Epithelial cell of proximal tubule (primary cell): ENCODE results near the gene ATG4B. TPM values are rescaled to one million over a fixed set of nuclear protein-coding genes. Genes with fewer than 3 reads are reported as not detected.
A peak's percentile ranks its signal among the peaks of the same experiment; 100 is the strongest.

ENCODE experiments used
- DNase-seq: peaks from one replicate; pipeline ENCODE4 v3.0.0-alpha.2; 2011; ENCODE audit warnings: low read depth
- H3K4me3 ChIP-seq: 2 replicates; pipeline ENCODE4 v1.5.1; 2011; ENCODE audit warnings: low read depth, mild to moderate bottlenecking, low read length
- total RNA-seq: library from RNA; depleted of rRNA; stranded (reverse); fragments of >200 nt; gene quantifications from 2 replicates; pipeline ENCODE4 v1.2.3, GENCODE V29; 2015
- TF ChIP-seq, protein P1 (sequence below): conservative IDR thresholded peaks from 2 replicates; pipeline ENCODE4 v1.5.1; 2012; ENCODE audit warnings: low read depth, mild to moderate bottlenecking, low read length

ATG4B gene
- total RNA-seq, 1 donor from 2014 or later, result 72.5 TPM

- no peak for DNase-seq
- no peak overlapping the region for H3K4me3 ChIP-seq
- TF ChIP-seq, protein P1, sequence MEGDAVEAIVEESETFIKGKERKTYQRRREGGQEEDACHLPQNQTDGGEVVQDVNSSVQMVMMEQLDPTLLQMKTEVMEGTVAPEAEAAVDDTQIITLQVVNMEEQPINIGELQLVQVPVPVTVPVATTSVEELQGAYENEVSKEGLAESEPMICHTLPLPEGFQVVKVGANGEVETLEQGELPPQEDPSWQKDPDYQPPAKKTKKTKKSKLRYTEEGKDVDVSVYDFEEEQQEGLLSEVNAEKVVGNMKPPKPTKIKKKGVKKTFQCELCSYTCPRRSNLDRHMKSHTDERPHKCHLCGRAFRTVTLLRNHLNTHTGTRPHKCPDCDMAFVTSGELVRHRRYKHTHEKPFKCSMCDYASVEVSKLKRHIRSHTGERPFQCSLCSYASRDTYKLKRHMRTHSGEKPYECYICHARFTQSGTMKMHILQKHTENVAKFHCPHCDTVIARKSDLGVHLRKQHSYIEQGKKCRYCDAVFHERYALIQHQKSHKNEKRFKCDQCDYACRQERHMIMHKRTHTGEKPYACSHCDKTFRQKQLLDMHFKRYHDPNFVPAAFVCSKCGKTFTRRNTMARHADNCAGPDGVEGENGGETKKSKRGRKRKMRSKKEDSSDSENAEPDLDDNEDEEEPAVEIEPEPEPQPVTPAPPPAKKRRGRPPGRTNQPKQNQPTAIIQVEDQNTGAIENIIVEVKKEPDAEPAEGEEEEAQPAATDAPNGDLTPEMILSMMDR, result no peak
Measured at GRCh38 chr2:241618829-241619228, 18.7 kb upstream of the ATG4B start.

- H3K4me3 ChIP-seq, result no peak overlapping the region
- no peak for DNase-seq
- TF ChIP-seq, protein P1, result no peak
Measured at GRCh38 chr2:241619597-241620418, 17.7 kb upstream of the ATG4B start.

DNA sequence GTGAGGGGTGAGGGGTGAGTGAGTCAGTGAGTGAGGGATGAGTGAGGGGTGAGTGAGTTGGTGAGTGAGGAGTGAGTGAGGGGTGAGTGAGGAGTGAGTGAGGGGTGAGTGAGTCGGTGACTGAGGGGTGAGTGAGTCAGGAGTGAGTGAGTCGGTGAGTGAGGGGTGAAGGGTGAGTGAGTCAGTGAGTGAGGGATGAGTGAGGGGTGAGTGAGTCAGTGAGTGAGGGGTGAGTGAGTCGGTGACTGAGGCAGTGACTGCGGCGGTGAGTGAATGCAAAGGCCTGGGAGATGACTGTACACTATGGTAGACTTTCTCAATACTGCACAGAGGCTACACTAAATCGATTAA, 17.1 kb upstream of the ATG4B start:
- TF ChIP-seq, protein P1, result no peak
- DNase-seq, result no peak
- H3K4me3 ChIP-seq, result no peak overlapping the region

- TF ChIP-seq, protein P1, result no peak
- DNase-seq, result no peak
- H3K4me3 ChIP-seq, result no peak overlapping the region
Measured at GRCh38 chr2:241627675-241628074, 9.8 kb upstream of the ATG4B start.

GRCh38 chr2:241629762-241630435, 7.6 kb upstream of the ATG4B start:
- TF ChIP-seq, protein P1, result no peak
- H3K4me3 ChIP-seq, result no peak overlapping the region
- peak; percentile 61 for DNase-seq

DNA sequence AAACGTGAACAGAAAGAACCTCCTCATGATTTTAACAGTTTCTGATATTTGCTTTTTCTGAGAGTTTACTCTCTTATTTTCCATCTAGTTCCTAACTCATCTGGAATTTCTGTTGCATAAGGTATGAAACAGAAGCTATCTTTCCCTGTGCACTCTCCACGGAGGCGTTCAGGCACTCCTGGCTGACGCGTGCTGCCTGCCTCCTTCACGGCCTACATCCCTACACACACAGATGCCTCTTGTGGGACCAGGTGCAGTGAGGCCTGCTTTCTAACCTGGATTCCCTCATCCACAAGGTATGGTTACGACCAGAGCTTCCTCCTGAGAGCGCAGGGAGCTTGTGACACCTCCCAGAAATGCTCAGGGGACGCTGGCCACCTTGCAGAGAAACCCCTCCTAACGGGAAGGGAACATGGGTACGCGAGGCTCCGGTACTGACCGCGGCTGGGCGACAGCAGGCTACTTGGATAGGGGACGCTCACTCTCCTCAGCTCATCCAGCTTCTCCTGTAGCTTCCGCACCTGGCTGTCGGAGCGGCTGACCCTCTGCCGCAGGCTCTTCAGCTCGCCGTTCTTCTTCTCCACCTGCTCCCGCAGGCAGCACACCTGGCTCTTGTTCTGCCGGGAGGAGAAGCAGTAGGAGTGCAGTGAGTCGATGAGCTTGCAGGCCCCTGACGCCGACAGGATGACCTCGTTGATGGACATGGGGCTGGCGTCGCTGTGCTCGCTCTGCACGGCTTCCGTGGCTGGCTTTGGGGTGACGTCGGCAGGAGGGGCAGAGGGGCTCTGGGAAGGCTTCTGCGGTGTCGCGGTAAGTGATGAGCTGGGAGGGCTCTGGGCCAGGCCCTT, 4.8 kb upstream of the ATG4B start:
- TF ChIP-seq, protein P1, result no peak
- H3K4me3 ChIP-seq, result no peak overlapping the region
- no peak for DNase-seq
